HG03521 (cell line): ENCODE data around the gene RNGTT.
"Not testable (repeated sequence)": the region's sequence is repeated elsewhere in the genome, so short reads cannot be mapped to it uniquely, and the experiment has no call there.

Experiments used
- ATAC-seq: cut with Tn5 transposase; IDR thresholded peaks from one replicate; pipeline ENCODE4 v1.9.1; 2021; ENCODE audit warnings: mild to moderate bottlenecking, moderate library complexity; ENCODE audit not compliant: unreplicated experiment

RNGTT gene

DNA sequence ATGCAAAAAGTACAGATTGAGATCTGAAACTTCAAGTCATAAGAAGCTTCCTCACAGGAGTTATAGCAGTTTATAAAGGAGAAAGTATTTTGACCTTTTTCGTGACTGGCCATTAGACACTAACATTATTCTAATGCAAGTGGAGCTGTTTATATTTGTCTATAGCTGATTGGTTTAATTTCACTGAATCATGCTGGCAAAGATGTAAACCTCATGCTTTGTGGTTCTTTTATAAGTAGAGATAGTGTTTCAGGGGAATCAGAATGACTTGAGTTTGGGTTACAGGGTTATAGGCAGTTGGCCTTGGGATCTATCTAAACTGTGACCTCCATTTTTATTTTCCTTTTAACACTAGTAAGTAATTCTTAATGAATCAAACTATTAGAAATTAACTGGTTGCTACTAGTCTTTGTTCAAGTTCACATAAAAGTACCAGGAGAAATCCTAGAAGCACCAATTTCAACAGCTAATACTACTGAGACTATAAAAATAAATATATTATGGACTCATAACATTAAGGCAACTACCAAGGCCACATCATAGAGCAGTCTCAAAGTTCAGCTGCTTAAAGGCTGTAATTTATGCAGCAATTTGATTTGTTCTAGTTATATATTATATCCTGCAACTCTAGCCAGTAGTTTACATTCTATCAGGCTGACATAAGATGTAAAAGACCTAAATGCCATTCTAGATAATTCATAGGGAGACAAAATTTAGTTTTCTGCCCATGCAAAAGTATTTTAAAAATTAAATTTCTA lies 94.0 kb downstream of the RNGTT start:
- no peak for ATAC-seq

DNA sequence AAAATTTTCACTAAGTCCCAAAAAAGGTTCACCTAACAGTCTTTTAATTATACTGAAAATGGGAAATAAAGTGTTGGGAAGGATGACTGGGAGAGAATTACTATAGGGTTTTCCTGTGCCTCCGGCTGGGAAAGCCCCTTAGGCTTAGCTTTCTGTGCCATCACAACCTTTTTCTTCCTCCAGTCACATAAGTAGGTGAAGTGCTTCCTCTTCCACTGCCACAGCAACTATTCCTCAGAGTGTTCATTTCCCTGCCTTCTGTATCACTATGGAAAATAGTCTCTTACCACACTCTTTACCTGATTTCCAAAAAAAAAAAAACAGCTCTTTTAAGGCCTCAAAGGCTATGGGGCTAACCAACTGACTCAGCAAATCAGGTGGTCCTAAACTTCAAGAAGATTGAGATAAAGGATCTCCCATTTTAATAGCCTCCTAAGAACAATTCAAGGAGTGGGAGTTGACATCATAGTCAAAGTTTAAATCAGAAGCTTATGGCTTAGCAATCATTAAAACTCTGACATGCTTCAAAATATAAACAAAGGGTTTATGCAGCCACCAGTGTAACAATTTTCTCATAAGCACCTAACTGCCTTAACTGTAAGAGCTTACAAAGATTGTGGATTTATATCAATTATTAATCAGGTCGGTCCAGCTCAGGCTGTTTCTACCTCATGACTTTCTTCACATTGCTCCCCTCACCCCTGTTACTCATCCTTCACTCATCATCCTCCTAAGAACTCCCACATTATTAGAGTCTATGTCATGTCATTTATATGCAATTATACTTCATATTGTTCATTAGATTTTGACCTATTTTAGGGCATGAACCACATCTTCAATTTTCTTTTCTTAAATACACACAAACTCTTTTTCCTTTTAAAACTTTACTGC lies 95.3 kb downstream of the RNGTT start:
- ATAC-seq: no peak

DNA sequence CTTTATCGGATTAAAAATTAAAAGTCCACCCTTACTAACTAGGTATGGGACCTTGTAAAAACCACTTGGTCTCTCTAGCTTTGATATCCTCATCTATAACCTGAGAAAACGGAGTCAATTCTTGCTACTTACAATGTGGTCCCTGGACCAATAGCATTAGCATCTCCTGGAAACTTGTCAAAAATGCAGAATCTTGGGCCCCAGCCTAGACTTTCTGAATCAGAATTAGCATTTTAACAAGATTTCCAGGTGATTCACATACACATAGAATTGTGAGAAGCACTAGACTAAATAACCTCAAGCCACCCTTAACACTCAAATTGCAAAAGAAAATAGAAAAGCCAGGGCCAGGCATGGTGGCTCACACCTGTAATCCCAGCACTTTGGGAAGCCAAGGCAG lies 96.6 kb downstream of the RNGTT start:
- ATAC-seq: no peak

DNA sequence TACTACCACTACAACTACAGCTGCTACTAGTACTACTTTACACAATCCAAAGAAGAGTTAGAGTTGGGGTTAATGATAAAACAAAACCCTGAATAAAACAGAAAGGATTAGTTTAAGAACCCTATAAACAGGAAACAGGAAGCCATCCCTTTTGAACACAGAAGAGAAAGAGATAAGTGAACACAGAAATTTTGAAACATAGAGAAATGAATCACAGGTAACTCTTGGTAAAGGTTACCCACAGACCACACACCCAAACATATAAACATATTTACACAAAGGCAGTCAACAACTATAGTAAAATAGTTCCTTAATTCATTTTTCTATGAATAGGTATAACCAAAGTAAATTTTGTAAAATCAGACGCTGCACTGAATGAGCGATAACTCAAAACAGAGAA lies 98.1 kb downstream of the RNGTT start:
- ATAC-seq: no peak

DNA sequence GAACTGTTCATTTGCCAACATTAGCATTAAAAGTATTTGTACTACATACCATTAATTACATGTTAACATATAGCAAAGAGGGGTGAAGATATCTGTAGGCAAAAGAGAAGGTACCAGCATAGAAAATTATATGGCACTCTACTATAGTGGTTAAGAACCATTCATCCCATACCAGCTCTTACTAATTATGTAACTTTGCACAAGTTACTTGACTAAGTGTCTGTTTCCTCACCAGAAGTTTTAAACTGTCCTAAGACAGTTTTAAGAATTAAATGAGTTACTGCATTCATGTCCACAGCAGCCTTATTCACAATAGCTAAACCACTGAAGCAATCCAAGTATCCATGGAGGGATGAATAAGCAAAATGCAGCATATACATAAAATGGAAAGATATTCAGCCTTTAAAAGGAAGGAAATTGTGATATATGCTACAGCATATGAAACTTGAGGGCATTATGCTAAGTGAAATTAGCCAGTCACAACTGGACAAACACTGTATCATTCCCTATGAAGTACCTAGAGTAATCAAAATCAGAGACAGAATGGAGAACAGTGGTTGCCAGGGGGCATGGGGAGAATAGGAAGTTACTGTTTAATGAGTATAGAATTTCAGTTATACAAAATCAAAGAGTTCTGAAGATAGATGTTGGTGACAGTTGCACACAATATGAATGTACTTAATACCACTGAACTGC lies 98.9 kb downstream of the RNGTT start:
- ATAC-seq: no peak

DNA sequence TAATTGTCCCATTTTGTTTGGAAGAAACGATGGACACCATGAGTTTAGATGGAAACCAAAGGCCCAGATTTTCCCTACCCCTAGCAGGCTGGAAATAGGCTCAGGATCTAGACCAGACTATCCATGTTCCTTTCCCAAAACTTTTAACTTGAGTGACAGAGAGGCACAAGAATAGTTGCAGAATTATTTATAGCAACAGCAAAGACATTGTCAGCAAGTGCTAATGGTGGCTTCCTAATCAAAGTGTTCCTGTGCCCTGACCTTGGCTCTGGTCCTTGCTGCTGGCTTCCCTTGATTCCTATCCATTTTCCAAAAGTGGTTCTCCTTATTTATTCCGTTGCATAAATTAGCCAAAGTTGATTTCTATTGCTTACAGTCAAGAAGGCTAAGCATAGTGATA lies 103.1 kb downstream of the RNGTT start:
- ATAC-seq: no peak

DNA sequence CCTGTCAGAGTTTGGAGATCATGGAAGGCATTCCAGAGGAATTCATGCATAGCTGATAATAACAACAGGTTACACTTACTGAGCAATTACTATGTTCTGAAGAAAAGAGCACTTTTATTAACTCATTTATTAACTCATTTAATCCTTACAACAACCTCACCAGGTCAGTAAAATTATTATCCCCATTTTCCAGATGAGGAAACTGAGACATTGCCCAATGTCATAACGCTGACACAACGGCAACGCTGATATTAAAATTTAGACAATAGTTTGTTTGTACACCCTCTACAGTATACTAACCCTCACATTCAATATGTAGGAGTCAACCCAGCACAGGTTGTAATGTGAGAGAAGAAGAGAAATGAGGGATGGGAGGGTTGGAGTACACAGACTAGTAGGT lies 105.0 kb downstream of the RNGTT start:
- no peak for ATAC-seq

DNA sequence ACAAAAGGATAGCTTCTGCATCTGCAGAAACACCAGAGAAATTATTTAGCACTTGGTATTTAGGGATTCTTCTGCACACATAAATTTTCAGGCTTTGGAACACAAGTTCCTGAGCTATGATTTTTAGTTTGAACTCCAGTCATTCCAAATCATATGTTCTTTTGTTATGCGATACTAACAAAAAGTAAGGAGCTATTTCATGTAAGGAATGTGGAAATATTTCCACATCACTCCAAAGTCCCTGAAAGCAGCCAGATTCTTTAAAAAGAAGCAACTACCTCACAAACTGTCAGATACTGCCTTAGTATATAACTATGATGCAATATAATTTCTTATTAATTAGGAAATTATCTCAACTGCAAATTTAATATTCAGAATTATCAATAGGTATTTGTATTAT lies 106.9 kb downstream of the RNGTT start:
- no peak for ATAC-seq

DNA sequence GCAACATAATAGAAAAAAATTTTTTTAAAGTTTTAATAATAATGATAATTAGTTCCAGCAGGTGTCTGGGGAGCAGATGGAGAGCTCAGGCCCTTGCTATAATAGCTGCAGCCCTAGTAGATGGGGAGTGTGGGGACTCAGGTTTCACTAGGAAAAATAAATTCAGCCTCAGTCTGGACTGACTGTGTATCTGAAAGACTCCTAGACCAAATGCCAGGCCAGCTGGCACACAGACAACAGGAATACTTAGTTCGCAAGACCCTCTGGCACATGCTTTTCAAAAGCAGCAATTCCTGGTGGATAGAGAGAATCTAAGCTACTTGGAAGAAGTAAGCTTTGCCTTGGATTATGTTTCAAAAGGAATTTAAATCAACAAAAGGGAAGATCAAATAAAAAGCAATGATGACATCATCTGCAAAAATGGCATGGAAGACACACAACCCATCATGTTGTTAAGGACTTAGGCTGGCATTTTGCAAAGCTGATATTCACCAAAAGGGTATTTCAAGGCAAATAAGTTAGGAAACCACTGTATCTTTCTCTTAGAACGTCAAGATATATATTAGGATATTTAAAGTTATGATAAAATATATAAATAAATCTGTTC lies 107.8 kb downstream of the RNGTT start:
- no peak for ATAC-seq

DNA sequence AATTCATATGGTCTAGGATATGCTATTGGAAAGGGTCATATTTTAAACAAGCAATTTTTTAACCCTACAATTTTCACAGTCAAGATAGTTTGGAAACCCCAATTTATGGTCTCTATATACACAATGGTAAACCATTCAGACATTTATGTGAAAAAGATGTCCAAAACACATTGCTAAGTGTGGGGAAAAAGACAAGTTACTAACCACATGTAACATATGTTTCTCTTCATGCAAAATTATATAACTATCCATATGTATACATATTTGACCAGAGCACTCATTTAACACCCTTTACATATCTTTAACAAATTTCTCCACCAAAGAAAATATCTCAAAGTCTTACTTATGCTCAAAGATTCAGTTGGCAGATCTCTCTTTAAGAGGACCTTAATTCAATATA lies 110.6 kb downstream of the RNGTT start:
- no peak for ATAC-seq

DNA sequence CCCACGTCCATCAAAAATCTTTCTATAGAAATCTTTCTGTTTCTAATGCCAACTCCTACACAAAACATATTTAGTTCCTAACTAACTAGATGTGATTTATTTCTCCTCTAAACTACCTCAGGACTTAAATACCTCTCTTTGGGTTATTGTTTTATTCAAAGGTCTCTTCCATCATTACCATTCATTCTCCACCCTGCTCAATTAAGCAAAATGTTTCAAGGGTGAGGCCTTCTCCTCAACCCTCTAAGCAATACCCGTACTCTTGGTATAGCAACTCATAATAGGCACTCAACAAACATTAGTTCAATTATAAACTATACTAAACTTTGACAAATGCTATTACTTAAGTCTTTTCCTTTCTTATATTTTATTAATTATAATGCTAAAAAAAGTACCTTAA lies 111.4 kb downstream of the RNGTT start:
- ATAC-seq: no peak

DNA sequence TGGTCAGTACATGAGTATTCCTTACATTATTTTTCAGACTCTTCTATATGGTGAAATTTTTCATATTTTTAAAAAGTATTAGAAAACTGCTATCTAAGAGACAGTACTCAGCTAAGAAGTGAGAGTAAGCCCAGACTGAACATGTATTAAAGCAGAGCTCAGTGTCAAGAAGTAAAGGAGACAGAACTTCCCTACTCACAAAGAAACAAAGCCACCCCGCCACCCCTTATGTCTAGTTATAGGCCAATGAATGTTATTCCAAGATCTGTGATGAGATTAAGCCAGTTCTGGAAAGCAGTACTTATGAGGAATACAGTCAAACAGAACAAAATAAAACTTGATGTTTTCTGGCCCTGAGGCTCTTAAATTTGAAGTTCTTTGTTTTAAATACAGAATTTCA lies 114.5 kb downstream of the RNGTT start:
- no peak for ATAC-seq

DNA sequence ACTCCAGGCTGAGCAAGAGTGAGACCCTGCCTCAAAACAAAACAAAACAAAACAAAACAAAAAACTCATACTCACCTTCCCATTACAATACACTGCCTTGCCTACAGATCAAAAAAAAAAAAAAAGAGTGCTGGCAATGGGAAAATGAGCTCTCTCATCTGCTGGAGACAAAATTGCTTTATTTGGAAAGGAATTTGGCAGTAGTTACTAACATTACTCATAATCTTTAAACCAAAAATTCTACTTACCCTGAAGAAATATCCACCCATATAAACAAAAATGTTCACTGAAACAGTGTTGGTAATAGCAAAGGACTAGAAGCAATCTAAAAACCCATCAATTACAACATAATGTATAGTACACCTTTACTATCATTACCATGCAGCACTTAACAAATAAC lies 120.4 kb downstream of the RNGTT start:
- ATAC-seq: no peak

DNA sequence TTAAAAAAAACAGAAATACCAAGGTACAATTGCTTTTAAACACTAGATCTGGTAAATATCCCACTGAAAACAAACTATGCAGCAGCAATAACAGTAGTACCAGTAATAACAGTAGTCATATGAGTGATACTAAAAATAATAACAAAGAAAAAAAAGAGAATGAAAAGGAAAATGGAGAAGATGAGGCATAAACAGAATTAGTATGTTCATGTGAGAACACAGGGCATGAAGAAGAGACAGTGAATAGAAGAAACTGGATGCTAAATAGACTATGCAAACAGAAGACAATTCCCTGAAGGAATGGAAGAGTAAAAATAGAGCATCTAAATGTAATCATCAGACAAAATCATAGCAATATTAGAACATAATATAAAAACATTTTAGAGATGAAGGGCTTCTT lies 121.1 kb downstream of the RNGTT start:
- no peak for ATAC-seq

DNA sequence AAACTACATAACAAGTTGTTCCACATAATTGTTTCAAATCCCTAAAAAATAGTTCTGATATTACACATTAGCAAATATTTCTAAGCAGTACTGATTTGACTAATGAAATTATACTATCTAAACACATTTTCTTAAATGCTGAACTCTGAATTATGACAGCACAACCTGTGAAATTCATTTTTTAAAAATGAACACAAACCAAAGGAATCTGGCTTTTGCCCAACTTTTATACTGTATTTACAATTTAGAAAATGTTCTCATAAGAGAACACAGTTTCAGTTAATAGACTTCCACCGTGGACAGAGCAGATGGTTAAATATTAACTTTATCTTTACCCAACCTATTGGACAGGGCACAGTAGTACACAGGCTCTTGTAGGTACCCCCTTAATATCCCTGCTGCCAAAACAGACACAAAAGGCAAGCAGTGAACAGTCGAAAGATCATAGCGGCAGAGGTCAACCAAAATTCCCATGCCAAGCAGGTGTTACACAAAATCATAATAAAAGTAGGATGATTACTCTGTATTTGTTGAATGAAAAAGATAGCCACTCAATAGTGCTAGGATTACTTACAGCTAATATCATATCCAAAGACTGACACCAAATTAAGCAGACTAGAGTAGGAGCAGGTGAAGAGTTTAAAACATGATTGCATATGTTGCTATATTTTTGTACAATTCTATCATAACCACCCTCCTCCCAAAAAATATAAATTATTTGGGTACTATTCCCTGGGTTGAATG lies 122.5 kb downstream of the RNGTT start:
- ATAC-seq: no peak

DNA sequence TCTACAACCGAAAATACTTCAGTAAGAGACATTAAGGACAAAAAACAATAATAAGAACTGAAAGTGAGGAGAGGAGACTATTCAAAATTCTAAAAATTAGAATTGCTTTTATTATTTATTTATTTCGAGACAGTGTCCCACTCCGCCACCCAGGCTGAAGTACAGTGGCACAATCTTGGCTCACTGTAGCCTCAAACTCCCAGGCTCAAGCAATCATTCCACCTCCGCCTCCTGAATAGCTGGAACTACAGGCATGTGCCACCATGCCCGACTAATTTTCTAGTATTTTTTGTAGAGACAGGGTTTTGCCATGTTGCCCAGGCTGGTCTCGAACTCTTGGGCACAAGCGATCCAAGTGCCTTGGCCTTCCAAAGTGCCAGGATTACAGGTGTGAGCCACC lies 123.1 kb downstream of the RNGTT start:
- no peak for ATAC-seq

DNA sequence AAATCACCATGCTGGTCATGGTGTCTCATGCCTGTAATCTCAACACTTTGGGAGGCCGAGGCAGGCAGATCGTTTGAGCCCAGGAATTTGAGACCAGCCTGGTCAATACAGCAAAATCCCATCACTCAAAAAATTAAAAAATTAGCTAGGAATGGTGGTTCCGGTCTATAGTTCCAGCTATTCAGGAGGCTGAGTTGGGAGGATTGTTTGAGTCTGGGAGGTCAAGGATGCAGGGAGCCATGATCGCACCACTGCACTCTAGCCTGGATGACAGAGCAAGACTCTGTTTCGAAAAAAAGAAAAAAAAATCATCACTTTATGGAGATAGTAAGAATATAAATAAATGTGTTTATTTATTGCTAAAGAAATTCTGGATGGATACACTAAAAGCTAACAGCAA lies 124.1 kb downstream of the RNGTT start:
- no peak for ATAC-seq

DNA sequence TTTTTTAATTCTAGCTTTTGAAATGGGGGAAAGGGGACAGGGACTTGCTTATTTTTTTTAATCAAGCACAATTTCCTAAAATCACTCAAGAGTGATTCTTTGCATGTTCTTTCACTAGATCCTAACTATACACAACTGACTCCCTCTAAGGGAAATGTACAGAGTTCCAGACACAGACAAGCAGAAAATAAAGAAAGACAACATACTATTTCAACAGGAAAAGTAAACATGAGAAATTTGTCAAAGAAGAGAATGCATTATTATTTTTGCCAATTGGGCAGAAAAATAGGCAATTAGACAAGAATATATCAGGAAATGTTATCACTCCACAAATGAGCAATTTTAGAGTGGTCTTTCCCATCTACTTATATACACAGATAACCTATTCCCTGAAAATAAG lies 128.2 kb downstream of the RNGTT start:
- no peak for ATAC-seq

DNA sequence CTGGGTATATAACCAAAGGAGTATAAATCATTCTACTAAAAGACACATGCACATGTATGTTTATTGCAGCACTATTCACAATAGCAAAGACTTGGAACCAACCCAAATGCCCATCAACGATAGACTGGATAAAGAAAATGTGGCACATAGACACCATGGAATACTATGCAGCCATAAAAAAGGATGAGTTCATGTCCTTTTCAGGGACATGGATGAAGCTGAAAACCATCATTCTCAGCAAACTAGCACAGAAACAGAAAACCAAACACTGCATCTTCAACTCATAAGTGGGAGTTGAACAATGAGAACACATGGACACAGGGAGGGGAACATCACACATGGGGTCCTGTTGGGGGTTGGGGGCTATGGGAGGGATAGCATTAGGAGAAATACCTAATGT lies 130.3 kb downstream of the RNGTT start:
- not testable (repeated sequence) for ATAC-seq

DNA sequence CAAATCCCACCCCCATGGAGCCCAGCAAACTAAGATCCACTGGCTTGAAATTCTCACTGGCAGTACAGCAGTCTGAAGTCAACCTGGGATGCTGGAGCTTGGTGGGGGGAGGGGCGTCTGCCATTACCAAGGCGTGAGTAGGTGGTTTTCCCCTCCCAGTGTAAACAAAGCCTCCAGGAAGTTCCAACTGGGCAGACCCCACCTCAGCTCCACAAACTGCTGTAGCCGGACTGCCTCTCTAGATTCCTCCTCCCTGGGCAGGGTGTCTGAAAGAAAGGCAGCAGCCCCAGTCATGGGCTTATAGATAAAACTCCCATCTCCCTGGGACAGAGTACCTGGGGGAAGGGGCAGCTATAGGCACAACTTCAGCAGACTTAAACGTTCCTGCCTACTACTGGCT lies 135.8 kb downstream of the RNGTT start:
- ATAC-seq: not testable (repeated sequence)

DNA sequence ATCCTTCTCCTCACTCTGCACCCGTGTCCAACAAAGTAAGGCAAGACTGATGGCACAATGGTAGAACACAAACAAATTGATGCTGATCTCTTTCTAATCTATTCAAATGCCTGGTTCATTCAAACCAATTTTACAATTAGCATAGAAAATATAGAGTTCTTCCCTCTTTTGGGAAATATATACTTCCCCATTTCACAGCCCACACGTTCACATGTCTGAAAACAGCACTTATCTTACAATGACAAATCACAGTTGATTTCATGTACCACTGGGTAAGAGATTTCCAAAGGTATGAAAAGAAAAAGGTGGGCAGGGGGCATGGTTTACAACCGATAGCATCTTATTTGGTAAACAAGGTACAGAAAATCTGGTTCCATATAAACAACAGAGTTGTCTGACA lies 137.6 kb downstream of the RNGTT start:
- ATAC-seq: no peak
